Measurements from ENCODE around the gene FEN1. TPM values are rescaled to one million over a fixed set of nuclear protein-coding genes. Genes with fewer than 3 reads are reported as not detected.

FEN1 gene
- total and polyA plus RNA-seq, 2 of the 13 experiments (the other 11 are each of a cell fraction or from before 2014, with no cell fraction given), result 12.4 to 102 TPM

DNA sequence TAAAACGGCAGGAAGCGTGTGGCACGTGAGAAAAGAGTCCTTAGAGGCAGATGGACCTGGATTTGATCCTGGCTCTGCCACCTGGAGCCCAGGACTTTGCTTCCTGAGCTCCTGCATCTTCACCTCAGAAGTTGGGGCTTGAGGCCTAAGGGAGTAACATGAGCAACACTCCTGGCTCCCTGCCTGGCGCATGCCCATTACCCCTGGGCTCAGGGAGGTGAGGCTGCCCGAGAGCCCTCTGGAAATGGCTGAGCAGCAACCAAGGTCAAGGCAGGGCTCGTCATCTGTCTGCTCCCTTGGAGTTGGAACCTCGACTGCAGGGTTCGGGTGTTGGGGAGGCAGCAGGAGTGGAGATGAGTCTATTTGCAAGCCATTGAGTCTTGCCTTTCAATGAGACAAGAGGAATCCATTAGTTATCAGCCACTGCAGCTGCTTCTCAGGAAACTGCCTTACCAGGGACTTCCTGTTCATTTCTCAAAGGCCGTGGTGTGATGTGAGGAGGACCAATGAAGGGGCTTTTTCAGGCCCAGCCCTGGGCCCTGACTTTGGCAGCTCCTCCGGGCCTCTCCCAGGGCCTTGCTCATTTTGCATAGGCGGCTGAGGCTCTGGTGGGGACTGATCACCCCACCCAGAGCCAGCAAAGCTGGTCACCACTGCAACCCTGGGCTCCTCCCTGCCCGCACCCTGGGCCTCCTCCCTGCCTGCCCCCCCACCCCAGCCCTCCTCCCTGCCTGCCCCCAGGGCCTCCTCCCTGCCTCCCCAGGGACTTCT, 41.8 kb downstream of the FEN1 start:
- Histone ChIP-seq H3K79me2 (ENCODE audit: insufficient read depth, low read length) (peaks cover 23% of the 10 kb centered on the region), H2AFZ (ENCODE audit: low read length) (no peak overlapping the region), H3K9ac (ENCODE audit: insufficient read depth, low read depth, low read length) (no peak overlapping the region), H3K4me2 (ENCODE audit: low read depth, low read length) (no peak overlapping the region), H3K4me1 (ENCODE audit: insufficient read depth, low read length) (peaks cover 25% of the 10 kb centered on the region), H3K36me3 (replicated peaks in 1 of 2; ENCODE audit: control insufficient read depth in 1 of 2, insufficient read depth in 2 of 2, low read length in 2 of 2) (peaks cover 0 to 2% of the 10 kb centered on the region in 2 experiments; a peak in 2 of 5 replicates), H4K20me1 (ENCODE audit: insufficient read depth, low read length) (no peaks in the 10 kb centered on the region), H3K4me3 (replicated peaks in 1 of 3; ENCODE audit: insufficient read depth in 1 of 3, low read depth in 2 of 3, low read length in 3 of 3) (no peak overlapping the region), H3K9me3 (ENCODE audit: low read length) (no peaks in the 10 kb centered on the region), H3K27me3 (ENCODE audit: control insufficient read depth in 1 of 2, insufficient read depth in 2 of 2, low read length in 2 of 2) (no peaks in the 10 kb centered on the region), H3K27ac (ENCODE audit: extremely low read length, insufficient read depth, low read length) (no peak overlapping the region)
- ChIA-PET POLR2A (no interaction called here), CTCF (ENCODE audit: low intra/inter-chr PET ratio, low total read pairs) (no interaction called here)
- no peak for TF ChIP-seq CBFB (CRISPR knock-in tag; IDR thresholded peaks at IDR 0.05)
- no peak for TF ChIP-seq PREB (CRISPR knock-in tag; IDR thresholded peaks at IDR 0.05)
- no peak for TF ChIP-seq ZNF460 (CRISPR knock-in tag; IDR thresholded peaks at IDR 0.05; ENCODE audit: borderline replicate concordance)
- no peak for TF ChIP-seq TRAFD1 (CRISPR knock-in tag; IDR thresholded peaks at IDR 0.05; ENCODE audit: borderline replicate concordance)
- TF ChIP-seq AKNA (CRISPR knock-in tag; IDR thresholded peaks at IDR 0.05; ENCODE audit: borderline replicate concordance), result no peak
- TF ChIP-seq ZNF234 (CRISPR knock-in tag; conservative IDR thresholded peaks at IDR 0.05), result no peak
- TF ChIP-seq ZNF296 (CRISPR knock-in tag; conservative IDR thresholded peaks at IDR 0.05), result no peak
- TF ChIP-seq REXO4 (CRISPR knock-in tag; IDR thresholded peaks at IDR 0.05; ENCODE audit: borderline replicate concordance), result no peak
- no peak for TF ChIP-seq POGZ (CRISPR knock-in tag; IDR thresholded peaks at IDR 0.05)
- TF ChIP-seq ZMYM2 (CRISPR knock-in tag; IDR thresholded peaks at IDR 0.05), result no peak
- no peak for TF ChIP-seq ZBTB7B (CRISPR knock-in tag; IDR thresholded peaks at IDR 0.05)
- FAIRE-seq (no peak), ATAC-seq (no peak; the same call in 2 of the 3 replicates), DNase-seq (ENCODE audit: low spot score) (no peak)
- intact Hi-C loops (cut with micrococcal nuclease; ENCODE audit: unreplicated experiment), result no loop called here
- no TSS peak for BruUV-seq (replicated peaks)
- in situ Hi-C loops (cut with HindIII; ENCODE audit: extremely low pct_ligation_motif_present, low pct_unique_long_range_greater_than_20kb), result no loop called here
- 90% methylated on average over 7 of the region's 12 CpGs for WGBS (ENCODE audit: low lambda C conversion rate)
